GM10847 (cell line): ENCODE results near the gene RCOR3.

Source experiments
- POLR2A ChIP-seq: IDR thresholded peaks from 2 replicates; pipeline ENCODE4 v1.6.1; 2011; ENCODE audit not compliant: insufficient read length; ENCODE audit errors: extremely low read depth

The RCOR3 gene

DNA sequence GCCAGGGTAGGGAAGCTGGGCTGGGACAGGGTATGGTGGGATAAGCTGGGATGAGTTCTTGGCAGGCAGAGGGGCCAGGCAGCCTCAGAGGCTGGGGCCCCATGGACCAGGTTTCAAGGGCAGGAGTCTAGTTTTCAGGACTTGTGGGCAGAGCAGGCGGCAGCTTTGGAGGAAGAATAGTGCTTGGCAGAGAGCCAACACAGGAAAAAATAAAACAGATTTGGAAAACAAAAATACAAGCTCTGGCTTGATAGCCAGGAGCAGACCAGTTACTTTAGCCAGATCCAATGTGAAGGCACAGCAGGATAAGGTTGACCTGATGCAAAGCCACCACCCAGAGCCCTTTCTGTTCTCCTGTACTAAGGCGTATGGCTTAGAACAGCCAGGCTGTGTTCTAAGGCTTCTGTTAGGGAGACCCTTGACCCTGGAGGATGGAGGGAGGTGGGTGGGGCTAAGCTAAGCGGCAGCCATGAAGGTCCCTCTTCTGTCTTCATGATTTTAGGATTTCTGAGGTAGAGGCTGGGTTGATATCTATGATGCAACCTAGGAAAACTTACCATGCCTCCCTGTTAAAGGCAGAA lies 73.0 kb downstream of the RCOR3 start:
- TF ChIP-seq POLR2A: no peak

GRCh38 chr1:211332830-211333229 lies 73.7 kb downstream of the RCOR3 start:
- TF ChIP-seq POLR2A: no peak

- TF ChIP-seq POLR2A: no peak
Measured at GRCh38 chr1:211333906-211334305, 74.7 kb downstream of the RCOR3 start.

DNA sequence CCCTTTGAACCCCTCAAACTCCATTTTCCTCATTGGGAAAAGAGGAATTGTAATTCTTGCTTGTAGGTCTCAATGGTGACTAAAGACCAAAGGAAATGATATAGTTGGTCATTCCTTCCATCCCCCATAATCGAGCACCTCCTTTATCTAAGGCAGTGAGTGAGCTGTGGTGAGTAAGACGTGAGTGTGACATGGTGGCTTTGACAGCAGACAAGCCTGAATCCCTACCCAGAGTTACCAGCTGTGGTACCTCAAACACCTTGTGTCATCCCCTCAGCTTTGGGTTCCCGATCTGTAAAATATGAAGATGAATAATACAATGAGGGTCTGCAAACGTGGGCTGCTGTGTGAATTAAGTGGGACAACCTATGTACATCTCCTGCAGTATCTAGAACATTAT lies 75.8 kb downstream of the RCOR3 start:
- TF ChIP-seq POLR2A: no peak

DNA sequence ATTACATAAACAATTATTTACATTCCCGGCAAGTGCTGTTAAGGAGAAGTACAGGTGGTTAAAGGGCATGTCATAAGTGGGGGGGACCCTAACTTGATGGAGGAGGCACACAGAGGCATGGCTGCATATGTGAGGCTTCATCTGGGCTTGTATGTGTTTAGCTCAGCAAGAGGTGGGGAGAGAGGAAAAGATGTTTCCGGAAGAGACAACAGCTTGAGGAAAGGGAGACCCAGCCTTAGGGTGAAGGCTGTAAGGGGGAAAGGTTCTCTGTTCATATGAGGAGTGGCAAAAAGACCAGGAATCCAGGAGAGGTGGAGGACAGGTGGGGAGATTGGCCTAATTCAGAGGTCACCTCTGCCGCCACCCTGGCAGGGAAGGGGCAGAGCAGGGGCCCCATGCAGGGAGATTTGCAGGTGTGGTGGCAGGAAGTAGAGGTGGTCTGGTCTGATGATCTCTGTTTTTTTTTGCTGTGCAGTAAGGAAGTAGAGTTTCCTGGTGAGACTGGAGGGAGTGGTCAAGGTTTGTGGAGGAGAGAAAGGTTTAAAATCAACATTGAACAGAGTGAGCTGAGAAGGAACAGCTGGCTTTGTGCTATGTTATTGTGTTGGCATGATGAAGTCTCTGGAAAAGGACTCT lies 76.5 kb downstream of the RCOR3 start:
- TF ChIP-seq POLR2A: no peak

DNA sequence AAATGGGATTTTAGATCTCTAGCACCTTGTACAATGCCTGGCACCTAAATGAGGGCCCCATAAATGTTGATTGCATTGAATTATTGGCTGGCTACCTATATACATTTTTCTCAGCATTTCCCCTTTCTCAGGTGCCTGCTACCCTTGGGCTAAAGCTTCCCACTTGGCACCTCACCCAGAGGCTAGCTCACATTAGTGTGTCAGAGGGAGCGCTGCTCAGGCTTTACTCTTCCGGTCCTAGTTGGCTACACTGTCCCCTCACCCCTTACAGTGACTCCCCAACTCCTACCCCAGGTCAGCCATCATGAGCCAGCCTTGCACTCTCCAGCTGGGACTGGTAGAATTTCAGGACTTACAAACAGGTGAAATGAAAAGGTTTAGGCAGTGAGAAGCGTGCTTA lies 77.0 kb downstream of the RCOR3 start:
- no peak for TF ChIP-seq POLR2A

DNA sequence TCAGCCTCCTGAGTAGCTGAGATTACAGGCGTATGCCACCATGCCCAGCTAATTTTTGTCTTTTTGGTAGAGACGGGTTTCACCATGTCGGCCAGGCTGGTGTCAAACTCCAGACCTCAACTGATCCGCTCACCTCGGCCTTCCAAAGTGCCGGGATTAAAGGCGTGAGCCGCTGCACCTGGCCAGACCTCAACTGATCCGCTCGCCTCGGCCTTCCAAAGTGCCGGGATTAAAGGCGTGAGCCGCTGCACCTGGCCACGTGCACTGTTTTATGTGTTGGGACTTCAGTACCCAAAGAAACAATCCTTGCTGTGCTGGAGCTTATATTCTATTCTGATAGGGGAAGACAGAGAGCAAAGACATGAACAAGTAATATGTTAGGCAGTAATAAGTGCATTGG lies 77.6 kb downstream of the RCOR3 start:
- no peak for TF ChIP-seq POLR2A

DNA sequence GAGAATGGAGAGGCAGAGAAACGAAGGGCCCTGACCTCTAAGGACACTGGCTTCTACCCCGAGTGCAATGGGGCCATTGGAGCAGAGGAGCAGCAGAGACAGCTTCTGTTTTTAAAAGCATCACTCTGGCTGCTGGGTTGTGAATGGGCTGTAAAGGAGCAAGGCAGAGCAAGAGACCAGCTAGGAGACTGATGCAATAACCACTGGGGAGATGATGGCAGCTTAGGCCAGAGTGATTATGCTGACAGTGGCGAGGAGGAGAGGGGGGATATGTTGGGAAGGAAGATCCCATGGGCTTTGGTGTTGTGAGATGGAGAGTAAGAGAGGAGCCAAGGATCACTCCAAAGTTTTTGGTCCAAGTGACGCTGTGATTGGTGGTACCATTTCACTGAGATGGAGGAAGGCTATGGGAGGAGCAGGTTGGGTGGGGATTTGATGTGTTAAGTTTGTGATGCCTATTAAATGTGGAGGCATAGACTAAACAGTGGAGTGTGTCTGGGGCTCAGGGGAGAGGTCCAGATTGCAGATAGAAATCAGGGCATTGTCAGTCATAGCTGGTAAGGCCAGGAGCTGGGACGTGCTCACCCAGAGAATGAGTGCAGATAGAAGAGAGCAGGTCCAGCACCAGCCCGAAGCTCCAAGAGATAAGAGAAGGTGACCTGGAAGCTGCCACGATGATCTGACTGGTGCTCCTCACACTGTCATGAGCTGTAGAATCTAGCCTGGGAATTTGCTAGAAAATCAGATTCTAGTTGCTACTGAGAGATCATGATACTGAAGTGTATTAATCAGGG lies 78.5 kb downstream of the RCOR3 start:
- TF ChIP-seq POLR2A: no peak

GRCh38 chr1:211338224-211338620 lies 79.1 kb downstream of the RCOR3 start:
- no peak for TF ChIP-seq POLR2A

DNA sequence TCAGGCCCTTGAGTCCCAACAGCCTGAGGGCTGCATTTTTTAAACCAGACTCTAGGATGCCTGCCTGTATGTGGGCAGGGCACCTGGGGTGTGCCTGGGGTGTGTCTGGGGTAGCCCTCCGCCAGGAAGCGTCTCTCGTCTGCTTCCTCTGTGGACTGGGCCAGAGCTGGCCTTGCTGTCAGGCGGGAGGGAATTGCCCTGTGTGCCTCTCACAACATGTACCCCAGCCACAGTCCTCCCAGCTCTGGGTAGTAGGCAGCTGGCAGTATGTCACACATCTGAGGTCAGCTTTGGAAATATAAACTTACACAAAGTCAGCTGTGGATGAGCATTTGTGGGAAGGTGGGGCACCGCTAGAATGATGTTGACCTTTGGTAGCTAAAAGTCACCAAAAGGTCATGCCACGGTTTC lies 80.5 kb downstream of the RCOR3 start:
- no peak for TF ChIP-seq POLR2A

- no peak for TF ChIP-seq POLR2A
Measured at GRCh38 chr1:211340622-211341507, 81.7 kb downstream of the RCOR3 start.

DNA sequence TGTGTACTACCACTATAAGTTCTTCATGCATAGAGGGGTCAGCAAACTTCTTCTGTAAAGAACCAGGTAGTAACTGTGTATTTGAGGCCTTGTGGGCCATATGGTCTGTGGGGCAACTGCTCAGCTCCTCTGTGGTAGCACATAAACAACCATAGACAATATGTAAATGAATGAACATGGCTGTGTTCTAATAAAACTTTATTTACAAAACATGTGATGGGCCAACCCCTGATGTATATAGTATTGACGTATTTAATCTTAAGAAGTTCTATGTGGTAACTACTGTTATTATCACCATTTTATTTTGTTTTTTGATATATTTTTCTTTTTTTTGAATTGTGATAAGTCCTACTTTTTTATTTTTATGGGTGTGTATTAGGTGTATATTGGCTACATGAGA lies 82.8 kb downstream of the RCOR3 start:
- no peak for TF ChIP-seq POLR2A

- no peak for TF ChIP-seq POLR2A
Measured at GRCh38 chr1:211343607-211344006, 84.4 kb downstream of the RCOR3 start.

GRCh38 chr1:211344152-211344618 lies 85.0 kb downstream of the RCOR3 start:
- TF ChIP-seq POLR2A: no peak

DNA sequence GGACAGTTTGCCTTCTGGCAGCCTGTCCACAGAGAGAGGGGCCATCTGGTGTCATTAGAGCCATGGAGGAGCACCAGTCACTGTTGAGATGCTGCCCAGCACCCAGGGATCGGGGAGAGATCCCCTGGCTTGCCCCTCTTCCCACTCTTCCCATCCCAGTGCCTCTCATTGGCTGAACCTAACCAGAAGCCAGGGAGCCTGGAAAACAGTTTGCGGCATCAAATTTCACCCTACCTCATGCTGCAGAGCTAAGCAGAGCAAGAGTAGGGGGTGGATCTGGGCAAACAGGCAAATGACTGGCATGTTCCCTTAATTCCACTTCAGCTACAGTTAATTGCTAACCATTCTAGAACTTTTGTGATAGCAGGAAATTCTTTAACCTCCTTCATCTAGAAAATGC lies 86.6 kb downstream of the RCOR3 start:
- TF ChIP-seq POLR2A: no peak
